Keratinocyte (primary cell): ENCODE data around the gene FBN1.

Source experiments
- EZH2 ChIP-seq: IDR thresholded peaks from one replicate; pipeline ENCODE4 v1.6.1; 2012; ENCODE audit warnings: inconsistent platforms, mild to moderate bottlenecking, low read length, moderate library complexity
- TF ChIP-seq, protein P1 (sequence below), 3 experiments: IDR thresholded peaks in 1 of 3; conservative IDR thresholded peaks in 1 of 3; optimal IDR thresholded peaks in 1 of 3; 2 replicates in 2 of 3; 3 replicates in 1 of 3; pipeline versions ENCODE3 to v1.5.1; 2011; ENCODE audit warnings: low read length in 3 of 3, mild to moderate bottlenecking in 3 of 3, moderate library complexity in 2 of 3, control low read depth in 1 of 3, inconsistent platforms in 1 of 3; ENCODE audit not compliant: insufficient read depth in 2 of 3; ENCODE audit errors: extremely low read depth in 1 of 3

DNA sequence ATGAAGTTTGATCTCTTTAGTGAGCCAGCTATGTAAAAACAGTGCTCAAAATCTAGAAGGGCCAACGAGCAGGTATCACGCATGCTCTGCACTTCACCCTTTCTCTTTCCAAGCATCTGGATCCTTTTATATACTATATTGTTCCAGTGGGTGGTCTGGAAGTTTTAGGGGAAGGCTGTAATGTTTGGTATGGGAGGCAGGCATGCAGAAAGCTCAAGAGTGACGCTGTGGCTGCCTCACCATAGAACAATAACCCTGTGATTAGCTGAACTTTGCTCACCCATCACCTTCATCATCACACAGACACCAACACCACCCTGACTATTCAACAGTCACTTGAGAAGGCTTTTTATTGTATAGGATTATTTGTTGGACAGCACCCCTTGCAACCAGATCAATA lies 81.6 kb downstream of the FBN1 start:
- no peak for TF ChIP-seq EZH2
- TF ChIP-seq, protein P1, sequence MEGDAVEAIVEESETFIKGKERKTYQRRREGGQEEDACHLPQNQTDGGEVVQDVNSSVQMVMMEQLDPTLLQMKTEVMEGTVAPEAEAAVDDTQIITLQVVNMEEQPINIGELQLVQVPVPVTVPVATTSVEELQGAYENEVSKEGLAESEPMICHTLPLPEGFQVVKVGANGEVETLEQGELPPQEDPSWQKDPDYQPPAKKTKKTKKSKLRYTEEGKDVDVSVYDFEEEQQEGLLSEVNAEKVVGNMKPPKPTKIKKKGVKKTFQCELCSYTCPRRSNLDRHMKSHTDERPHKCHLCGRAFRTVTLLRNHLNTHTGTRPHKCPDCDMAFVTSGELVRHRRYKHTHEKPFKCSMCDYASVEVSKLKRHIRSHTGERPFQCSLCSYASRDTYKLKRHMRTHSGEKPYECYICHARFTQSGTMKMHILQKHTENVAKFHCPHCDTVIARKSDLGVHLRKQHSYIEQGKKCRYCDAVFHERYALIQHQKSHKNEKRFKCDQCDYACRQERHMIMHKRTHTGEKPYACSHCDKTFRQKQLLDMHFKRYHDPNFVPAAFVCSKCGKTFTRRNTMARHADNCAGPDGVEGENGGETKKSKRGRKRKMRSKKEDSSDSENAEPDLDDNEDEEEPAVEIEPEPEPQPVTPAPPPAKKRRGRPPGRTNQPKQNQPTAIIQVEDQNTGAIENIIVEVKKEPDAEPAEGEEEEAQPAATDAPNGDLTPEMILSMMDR (optimal IDR thresholded peaks at IDR 0.05 in 1 of 3, IDR thresholded peaks at IDR 0.05 in 1 of 3, conservative IDR thresholded peaks at IDR 0.05 in 1 of 3; ENCODE audit: extremely low read depth in 1 of 3, insufficient read depth in 2 of 3, low read length in 3 of 3): no peak
